K562 (cell line): ENCODE data around the gene PAM. TPM values are rescaled to one million over a fixed set of nuclear protein-coding genes. Genes with fewer than 3 reads are reported as not detected.

Experiments
- ATAC-seq: fragments of 200-7000 bp; cut with Tn5 transposase; 3 replicates; pipeline ENCODE4 v1.9.1; 2020; ENCODE audit warnings: moderate library complexity
- BruUV-seq: library from RNA; stranded (reverse); fragments of 400-500 nt; replicated peaks from 2 replicates; lab custom pipeline; 2021; lab: Mats Ljungman, UMichigan
- CTCF ChIA-PET: fragments of 300-600 bp; formaldehyde crosslinking; extraction: SDS; loops from one replicate; lab custom pipeline; 2021; ENCODE audit warnings: low intra/inter-chr PET ratio; lab: Yijun Ruan, JAX
- POLR2A ChIA-PET: fragments of 300-600, 350-650 bp; sonication (Branson Sonifier 250); formaldehyde crosslinking; extraction: SDS; loops from one replicate; lab custom pipeline; 2021; ENCODE audit warnings: antibody characterized with exemption, inconsistent platforms; lab: Yijun Ruan, JAX
- DNase-seq, 4 experiments: peaks; one replicate each; pipeline versions ENCODE4 v3.0.0 to v3.0.0-alpha.2; 2011 to 2018; ENCODE audit warnings: low spot score in 3 of 4, mixed read lengths in 3 of 4; ENCODE audit errors: extremely low read depth in 1 of 4
- FAIRE-seq: peaks from 2 replicates; lab custom pipeline; 2011; peaks lifted over from hg19 to GRCh38; lab: Jason Lieb, UNC
- H2AFZ ChIP-seq: 2 replicates; pipeline ENCODE4 v1.6.0; 2011; ENCODE audit warnings: low read depth, low read length, control low read depth, inconsistent platforms
- H3K27ac ChIP-seq: fragments of 200-600 bp; 3 replicates; pipeline ENCODE4 v1.8.0; 2011; ENCODE audit warnings: low read depth, mild to moderate bottlenecking, control low read depth, inconsistent platforms, low read length, moderate library complexity, mixed read lengths; ENCODE audit errors: extremely low read depth
- H3K27me3 ChIP-seq, 2 experiments: fragments of 300-600 bp in 1 of 2; 2 replicates in 1 of 2; 3 replicates in 1 of 2; pipeline versions ENCODE4 v1.6.0 to v1.8.0; 2011; ENCODE audit warnings: inconsistent platforms in 2 of 2, low read length in 2 of 2, mild to moderate bottlenecking in 1 of 2, mixed read lengths in 1 of 2, moderate library complexity in 1 of 2; ENCODE audit not compliant: control insufficient read depth in 2 of 2, insufficient read depth in 2 of 2
- H3K36me3 ChIP-seq: fragments of 300-600 bp; 3 replicates; pipeline ENCODE4 v1.8.0; 2011; ENCODE audit warnings: mild to moderate bottlenecking, low read length, inconsistent platforms; ENCODE audit not compliant: control insufficient read depth, insufficient read depth
- H3K4me1 ChIP-seq, 2 experiments: fragments of 200-600 bp in 1 of 2; replicated peaks in 1 of 2; 2 replicates in 1 of 2; 3 replicates in 1 of 2; pipeline versions ENCODE4 v1.5.1 to v1.8.0; 2011; ENCODE audit warnings: inconsistent platforms in 2 of 2, low read length in 2 of 2, mild to moderate bottlenecking in 1 of 2, mixed read lengths in 1 of 2, moderate library complexity in 1 of 2; ENCODE audit not compliant: control insufficient read depth in 2 of 2, insufficient read depth in 2 of 2
- H3K4me2 ChIP-seq: 2 replicates; pipeline ENCODE4 v1.6.1; 2011; ENCODE audit warnings: low read length, control low read depth, inconsistent platforms, mixed read lengths; ENCODE audit not compliant: insufficient read depth
- H3K4me3 ChIP-seq: fragments of 200-600 bp; sonication (generic), shearing (Covaris generic); 2 replicates; pipeline ENCODE4 v1.5.1; 2016; ENCODE audit warnings: control low read depth, inconsistent platforms
- H3K79me2 ChIP-seq: fragments of 200-600 bp; 3 replicates; pipeline ENCODE4 v1.8.0; 2011; ENCODE audit warnings: low read length, inconsistent platforms; ENCODE audit not compliant: control insufficient read depth, insufficient read depth
- H3K9ac ChIP-seq, 2 experiments: 2 replicates each; pipeline versions ENCODE4 v1.6.0 to v1.6.1; 2011; ENCODE audit warnings: low read depth in 2 of 2, low read length in 2 of 2, control low read depth in 1 of 2, inconsistent platforms in 1 of 2, mild to moderate bottlenecking in 1 of 2, mixed read lengths in 1 of 2; ENCODE audit not compliant: insufficient read depth in 1 of 2
- H3K9me1 ChIP-seq: one replicate; pipeline ENCODE4 v1.6.0; 2011; ENCODE audit warnings: inconsistent platforms, mild to moderate bottlenecking, low read length, moderate library complexity; ENCODE audit not compliant: control insufficient read depth, insufficient read depth
- H3K9me3 ChIP-seq: replicated peaks from 2 replicates; pipeline ENCODE4 v1.5.1; 2011; ENCODE audit warnings: low read depth, low read length, inconsistent platforms; ENCODE audit not compliant: control insufficient read depth, insufficient read depth
- H4K20me1 ChIP-seq: replicated peaks from 2 replicates; pipeline ENCODE4 v1.6.1; 2011; ENCODE audit warnings: low read length, inconsistent platforms, mixed read lengths; ENCODE audit not compliant: control insufficient read depth, insufficient read depth
- DDX20 ChIP-seq: fragments of 450-650 bp; IDR thresholded peaks from 2 replicates; pipeline ENCODE4 v1.6.1; 2016; ENCODE audit warnings: missing genetic modification characterization, low read depth, mild to moderate bottlenecking, missing compliant biosample characterization, moderate library complexity
- FOXK2 ChIP-seq, 2 experiments: fragments of 450-650 bp; IDR thresholded peaks in 1 of 2; conservative IDR thresholded peaks in 1 of 2; 2 replicates each; pipeline ENCODE4 v1.6.1; 2016; ENCODE audit warnings: low read depth in 2 of 2, mild to moderate bottlenecking in 1 of 2
- GABPB1 ChIP-seq: sonication (generic); formaldehyde crosslinking; IDR thresholded peaks from 2 replicates; pipeline ENCODE4 v1.8.0; 2022; ENCODE audit warnings: mild to moderate bottlenecking, missing genetic modification reagents
- SREBF1 ChIP-seq: fragments of 150-350 bp; IDR thresholded peaks from 2 replicates; pipeline ENCODE4 v1.6.1; 2014; ENCODE audit warnings: antibody characterized with exemption, low read depth, low read length, borderline replicate concordance
- TEAD1 ChIP-seq, 2 experiments: fragments of 450-650 bp in 1 of 2; sonication (generic) in 1 of 2; formaldehyde crosslinking; IDR thresholded peaks; 2 replicates each; pipeline versions ENCODE4 v1.4.0 to v1.8.0; 2020 to 2022; ENCODE audit warnings: mild to moderate bottlenecking in 2 of 2, missing genetic modification reagents in 1 of 2
- TSC22D4 ChIP-seq: fragments of 450-650 bp; IDR thresholded peaks from 2 replicates; pipeline ENCODE4 v1.6.1; 2016; ENCODE audit warnings: missing genetic modification characterization, missing biosample characterization, control low read depth
- ZNF395 ChIP-seq: fragments of 200-800 bp; sonication (Bioruptor generic); IDR thresholded peaks from 2 replicates; pipeline ENCODE4 v1.6.1; 2017; ENCODE audit warnings: missing genetic modification characterization, missing compliant biosample characterization
- ZNF398 ChIP-seq: fragments of 250-450 bp; sonication (Bioruptor Pico); IDR thresholded peaks from 2 replicates; pipeline ENCODE4 v1.8.0; 2021; ENCODE audit warnings: moderate library complexity, mild to moderate bottlenecking, inconsistent platforms
- WGBS: fragments of 100-300 bp; shearing (Covaris generic); methylation state at CpG from one replicate; pipeline ENCODE4 v1.1.6; 2016; ENCODE audit warnings: low coverage, mixed read lengths; ENCODE audit not compliant: insufficient coverage; ENCODE audit errors: missing lambda C conversion rate; 5-methylcytosine and 5-hydroxymethylcytosine counted together
- in situ Hi-C: fragments of 300-500 bp; cut with MboI; formaldehyde crosslinking; loops from 4 replicates; pipeline ENCODE4 v1.15.0; 2018; ENCODE audit warnings: inconsistent platforms, mixed read lengths
- intact Hi-C: fragments of 100-400 bp; cut with micrococcal nuclease; formaldehyde crosslinking; loops from 2 replicates; pipeline ENCODE4 v1.14.2; 2022
- polyA plus RNA-seq, 8 experiments: library from polyadenylated mRNA; depleted of rRNA in 4 of 8; stranded (reverse) in 5 of 8; unstranded in 3 of 8; fragments of >200 nt; fragmentation: Nextera tagmentation in 2 of 8; fragmentation: Illumina TruSeq in 1 of 8; extraction: Ambion mirVana in 2 of 8; extraction: Trizol in 1 of 8; gene quantifications; 2 replicates each; pipeline versions ENCODE4 v1.2.1 to v1.2.3, GENCODE V29; 2011 to 2014; ENCODE audit warnings: inconsistent platforms in 1 of 8, missing spikeins in 1 of 8
- total RNA-seq, 7 experiments: library from RNA; depleted of rRNA in 6 of 7; stranded (reverse); fragments of >200 nt in 6 of 7; fragmentation: Illumina TruSeq in 2 of 7; extraction: Trizol in 2 of 7; gene quantifications; 2 replicates each; pipeline versions ENCODE4 v1.2.1 to v1.2.3, GENCODE V29; 2011 to 2021; ENCODE audit warnings: low replicate concordance in 1 of 7
- TF ChIP-seq, protein P1 (sequence below): sonication (generic); formaldehyde crosslinking; IDR thresholded peaks from 2 replicates; pipeline ENCODE4 v1.8.1; 2023; ENCODE audit warnings: mild to moderate bottlenecking, missing genetic modification reagents

Gene PAM
- total and polyA plus RNA-seq, 9 of the 15 experiments (the other 6 are each of a cell fraction or from before 2014, with no cell fraction given) = 0.39 to 3.1 (median 0.77) TPM

DNA sequence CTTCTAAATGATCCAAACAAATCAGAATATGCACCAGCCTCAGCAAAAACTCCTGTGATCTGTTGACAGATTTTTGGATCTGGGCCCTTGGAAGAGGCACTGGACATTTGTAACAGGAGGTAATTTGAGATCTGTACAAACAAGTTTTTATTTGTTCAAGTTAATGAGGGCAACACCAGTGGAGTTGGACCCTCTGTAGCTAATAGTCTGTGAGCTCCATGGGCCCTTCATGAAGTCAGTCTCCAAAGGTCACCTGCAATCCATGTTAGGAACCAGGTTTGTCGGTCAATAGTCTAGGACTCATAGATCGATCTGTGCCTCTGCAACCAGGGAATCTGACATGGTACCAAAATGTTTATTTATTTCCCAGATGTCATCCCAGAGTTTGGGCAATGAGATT is 40.9 kb downstream of the PAM start:
- Histone ChIP-seq H2AFZ (no peak overlapping the region), H3K9me3 (no peaks in the 10 kb centered on the region), H3K4me2 (no peak overlapping the region), H3K9me1 (no peaks in the 10 kb centered on the region), H3K27me3 (no peaks in the 10 kb centered on the region), H3K9ac (no peak overlapping the region), H3K79me2 (no peaks in the 10 kb centered on the region), H3K4me3 (no peak overlapping the region), H3K36me3 (no peaks in the 10 kb centered on the region), H3K4me1 (no peaks in the 10 kb centered on the region), H3K27ac (no peak overlapping the region), H4K20me1 (no peaks in the 10 kb centered on the region)
- TF ChIP-seq, protein P1, sequence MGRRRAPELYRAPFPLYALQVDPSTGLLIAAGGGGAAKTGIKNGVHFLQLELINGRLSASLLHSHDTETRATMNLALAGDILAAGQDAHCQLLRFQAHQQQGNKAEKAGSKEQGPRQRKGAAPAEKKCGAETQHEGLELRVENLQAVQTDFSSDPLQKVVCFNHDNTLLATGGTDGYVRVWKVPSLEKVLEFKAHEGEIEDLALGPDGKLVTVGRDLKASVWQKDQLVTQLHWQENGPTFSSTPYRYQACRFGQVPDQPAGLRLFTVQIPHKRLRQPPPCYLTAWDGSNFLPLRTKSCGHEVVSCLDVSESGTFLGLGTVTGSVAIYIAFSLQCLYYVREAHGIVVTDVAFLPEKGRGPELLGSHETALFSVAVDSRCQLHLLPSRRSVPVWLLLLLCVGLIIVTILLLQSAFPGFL (CRISPR knock-in tag) = no peak
- TF ChIP-seq DDX20 (tag) (no peak), ZNF398 (no peak), FOXK2 (conservative IDR thresholded peaks at IDR 0.05 in 1 of 2, IDR thresholded peaks at IDR 0.05 in 1 of 2; ENCODE audit: low read depth in 2 of 2) (no peak), GABPB1 (no peak), TSC22D4 (tag) (no peak), TEAD1 (CRISPR knock-in tag; IDR thresholded peaks at IDR 0.05) (no peak), ZNF395 (CRISPR knock-in tag) (no peak), SREBF1 (no peak)
- FAIRE-seq (no peak), DNase-seq (no peak), ATAC-seq (no peak)
- 4% methylated on average over 2 of the region's 2 CpGs for WGBS
- CTCF ChIA-PET = no interaction called here
- intact Hi-C loops (no loop called here), in situ Hi-C loops (no loop called here)
- POLR2A ChIA-PET = no interaction called here
- no TSS peak for BruUV-seq
